NCI-H82 (cell line): ENCODE measurements around the gene FCSK.
A peak's percentile ranks its signal among the peaks of the same experiment; 100 is the strongest.

ENCODE experiments used
- DNase-seq: peaks from one replicate; lab custom pipeline; 2025; lab: John Stamatoyannopoulos, UW

The FCSK gene

DNA sequence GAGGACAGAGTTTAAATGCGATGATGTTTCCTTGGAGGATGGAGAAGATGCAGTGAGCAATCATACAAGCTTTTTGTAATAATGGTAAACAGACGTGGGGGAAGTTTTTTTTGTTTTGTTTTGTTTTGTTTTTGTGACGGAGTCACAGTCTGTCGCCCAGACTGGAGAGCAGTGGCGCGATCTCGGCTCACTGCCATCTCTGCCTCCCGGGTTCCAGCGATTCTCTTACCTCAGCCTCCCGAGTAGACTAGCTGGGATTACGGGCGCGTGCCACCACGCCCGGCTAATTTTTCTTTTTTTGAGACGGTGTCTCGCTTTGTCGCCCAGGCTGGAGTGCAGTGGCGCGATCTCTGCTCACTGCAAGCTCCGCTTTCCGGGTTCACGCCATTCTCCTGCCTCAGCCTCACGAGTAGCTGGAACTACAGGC is 70.0 kb downstream of the FCSK start:
- peak; percentile 37 for DNase-seq

DNA sequence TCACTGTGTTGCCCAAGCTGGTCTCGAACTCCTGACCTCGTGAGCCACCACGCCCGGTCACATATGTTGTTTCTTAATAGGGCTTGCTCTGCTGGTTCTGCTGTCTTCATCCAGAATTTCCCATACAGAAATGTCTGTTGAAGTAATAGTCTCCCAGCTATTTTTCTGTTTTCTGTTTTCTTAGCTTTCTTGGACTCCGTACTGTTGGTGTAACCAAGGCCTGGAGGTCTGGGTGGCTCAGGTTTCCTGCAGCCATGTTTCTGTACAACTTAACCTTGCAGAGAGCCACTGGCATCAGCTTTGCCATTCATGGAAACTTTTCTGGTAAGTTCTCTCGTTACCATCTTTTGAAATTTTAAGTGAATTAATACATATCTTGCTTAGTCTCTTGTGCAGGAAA is 72.0 kb downstream of the FCSK start:
- DNase-seq, result no peak

DNA sequence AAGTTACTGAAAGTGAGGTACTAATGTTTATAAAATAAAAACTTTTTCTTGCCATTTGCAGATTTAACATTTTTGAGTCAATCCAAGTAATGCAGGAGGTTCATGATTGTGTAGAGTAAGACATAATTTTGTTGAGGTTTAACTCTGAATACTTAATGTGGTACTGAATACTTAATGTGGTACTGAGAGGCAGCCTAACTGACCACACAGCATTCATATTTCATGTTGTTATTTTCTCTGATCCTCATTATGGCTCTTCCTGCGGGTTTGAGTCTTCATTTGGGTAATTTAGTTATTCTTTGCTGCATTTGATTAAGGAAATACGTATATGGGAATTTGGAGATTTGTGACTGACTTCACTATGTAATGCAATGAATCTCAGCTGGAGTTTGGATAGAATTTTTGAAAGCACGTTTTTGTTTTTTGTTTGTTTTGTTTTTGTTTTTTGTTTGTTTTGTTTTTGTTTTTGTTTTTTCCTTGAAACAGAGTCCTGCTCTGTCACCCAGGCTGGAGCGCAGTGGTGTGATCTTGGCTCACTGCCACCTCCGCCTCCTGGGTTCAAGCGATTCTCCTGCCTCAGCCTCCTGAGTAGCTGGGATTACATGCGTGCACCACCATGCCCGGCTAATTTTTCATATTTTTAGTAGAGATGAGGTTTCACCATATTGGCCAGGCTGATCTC is 73.1 kb downstream of the FCSK start:
- DNase-seq, result no peak

DNA sequence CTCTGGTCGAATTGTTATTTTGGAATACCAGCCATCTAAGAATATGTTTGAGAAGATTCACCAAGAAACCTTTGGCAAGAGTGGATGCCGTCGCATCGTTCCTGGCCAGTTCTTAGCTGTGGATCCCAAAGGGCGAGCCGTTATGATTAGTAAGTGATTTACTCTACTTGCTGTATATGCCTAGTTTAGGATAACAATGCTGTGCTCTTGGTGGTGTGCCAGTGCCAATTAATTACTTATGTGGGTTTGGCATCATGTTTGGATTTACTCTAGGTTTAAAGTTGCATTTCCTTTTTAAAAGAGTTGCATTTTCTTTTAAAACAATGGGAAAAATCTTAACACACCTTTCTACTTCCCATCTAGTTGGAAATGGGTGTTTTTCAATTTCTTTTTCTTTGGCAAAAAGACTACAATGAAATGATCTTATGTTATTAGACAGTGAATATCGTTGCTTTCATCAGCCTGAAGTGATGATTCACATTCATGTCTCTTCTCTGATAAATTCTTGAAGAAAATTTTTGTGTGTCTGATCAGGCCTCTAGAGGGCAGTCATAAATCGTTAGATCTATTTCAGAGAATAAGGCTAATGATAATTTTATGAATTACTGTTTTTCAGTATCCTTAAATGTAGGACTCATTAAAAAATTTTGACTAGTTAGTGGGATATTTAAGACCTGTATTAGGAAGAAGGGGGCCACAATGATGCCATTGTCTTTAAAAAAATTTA is 74.8 kb downstream of the FCSK start:
- peak; percentile 39 for DNase-seq
